Stimulated activated CD4-positive, alpha-beta T cell treated with anti-CD3 and anti-CD28 coated beads, TNF-alpha, amount 100 ng/mL, for 48 hours (primary cell): ENCODE measurements around the gene DOCK1.

Experiments
- DNase-seq, 3 donors: peaks; one replicate each; pipeline ENCODE4 v3.0.0-alpha.2; 2020; ENCODE audit warnings: low read depth in 3 of 3

DOCK1 gene

DNA sequence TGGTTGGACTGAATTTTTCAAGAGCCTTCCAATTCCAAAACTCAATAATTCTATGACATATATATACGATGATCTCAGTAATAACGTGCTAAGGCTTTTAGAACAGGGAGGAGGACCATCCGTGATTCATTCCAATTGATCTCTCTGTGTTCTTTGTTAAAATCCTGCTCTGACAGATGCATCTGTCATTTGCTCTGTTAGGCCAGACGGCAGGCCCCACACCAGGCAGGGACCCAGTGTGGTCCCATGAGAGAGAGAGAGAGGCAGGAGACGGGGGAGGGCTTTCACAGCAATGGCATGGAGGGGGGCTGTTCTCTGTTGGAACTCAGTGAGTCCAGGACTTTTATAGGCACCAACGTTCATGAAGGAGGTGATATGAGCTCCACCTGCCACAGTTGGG is 451.1 kb downstream of the DOCK1 start:
- DNase-seq = no peak

DNA sequence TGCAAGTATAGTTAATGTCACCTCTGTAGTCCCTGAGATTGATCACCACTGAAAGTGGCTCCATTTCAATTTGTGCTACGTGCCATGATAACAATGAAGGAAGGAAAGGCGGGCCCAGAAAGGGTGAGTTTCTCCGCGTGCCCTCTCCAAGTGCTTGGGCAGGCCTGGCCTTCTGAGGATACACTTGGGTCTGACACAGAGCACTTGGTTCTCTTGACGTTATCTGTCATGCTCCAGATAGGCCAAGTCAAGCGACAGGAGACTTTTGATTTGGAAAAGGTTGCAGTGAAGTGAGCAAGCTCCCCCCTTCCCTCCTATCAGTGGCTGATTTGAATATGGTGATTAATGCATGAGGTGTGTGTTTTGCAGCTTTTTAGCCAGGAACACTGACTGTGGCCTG is 452.0 kb downstream of the DOCK1 start:
- DNase-seq = no peak

GRCh38 chr10:127358337-127358736 is 453.1 kb downstream of the DOCK1 start:
- no peak for DNase-seq

DNA sequence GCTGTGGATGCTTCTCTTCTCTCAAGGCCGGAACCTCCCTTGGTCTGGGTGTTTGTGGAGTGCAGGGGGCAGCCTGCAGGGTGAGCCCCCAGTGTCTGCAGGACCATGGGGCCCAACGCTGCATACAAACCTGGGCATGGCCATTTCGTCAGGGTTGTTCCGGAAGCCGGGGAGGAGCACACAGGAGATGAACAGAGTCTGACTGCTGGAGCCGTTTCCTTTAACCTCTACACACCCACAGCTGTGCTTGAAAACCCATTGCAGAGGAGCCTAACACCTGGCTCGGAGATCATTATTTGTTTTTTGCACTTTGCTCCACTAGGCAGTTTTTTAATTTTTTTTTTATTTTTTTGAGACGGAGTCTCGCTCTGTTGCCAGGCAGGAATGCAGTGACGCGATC is 458.8 kb downstream of the DOCK1 start:
- DNase-seq = no peak

GRCh38 chr10:127368101-127368500 is 462.9 kb downstream of the DOCK1 start:
- DNase-seq = no peak

DNA sequence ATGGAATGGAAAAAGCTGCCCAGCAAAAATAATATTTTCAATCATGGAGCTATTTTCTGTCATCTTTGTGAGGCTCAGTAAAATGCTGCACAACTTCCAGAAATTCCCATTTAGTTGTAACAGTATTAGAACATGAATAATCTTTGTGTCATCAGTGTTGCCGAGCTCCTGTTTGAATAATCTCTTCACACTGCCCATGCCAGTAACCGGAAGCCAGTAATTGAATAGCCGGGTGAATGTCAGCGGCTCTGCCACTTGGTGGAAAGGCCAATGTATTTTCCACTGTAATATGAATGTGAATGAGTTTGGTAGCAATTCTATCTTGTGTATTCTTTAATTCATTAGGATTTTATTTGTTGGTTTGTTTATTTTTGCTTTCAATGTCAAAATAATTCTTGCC is 463.7 kb downstream of the DOCK1 start:
- no peak for DNase-seq

DNA sequence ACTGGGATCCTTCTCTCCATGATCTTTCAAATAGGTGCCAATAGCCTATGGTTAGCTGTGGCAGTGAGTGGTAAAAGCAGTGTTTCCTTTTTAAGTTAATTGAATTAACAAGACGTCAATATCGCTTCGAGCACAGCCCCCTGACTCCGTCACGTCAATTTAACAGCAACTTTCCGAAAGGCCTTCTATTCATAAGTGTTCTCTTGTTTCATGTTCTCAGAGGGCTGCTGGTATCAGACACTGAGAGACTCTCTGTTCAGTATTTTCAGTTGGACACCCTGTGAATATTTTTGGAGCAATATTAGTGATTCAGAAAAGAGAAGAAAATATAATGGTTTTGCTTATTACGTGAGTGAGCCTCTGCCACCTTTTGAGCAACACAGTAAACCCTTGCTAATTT is 465.4 kb downstream of the DOCK1 start:
- no peak for DNase-seq

DNA sequence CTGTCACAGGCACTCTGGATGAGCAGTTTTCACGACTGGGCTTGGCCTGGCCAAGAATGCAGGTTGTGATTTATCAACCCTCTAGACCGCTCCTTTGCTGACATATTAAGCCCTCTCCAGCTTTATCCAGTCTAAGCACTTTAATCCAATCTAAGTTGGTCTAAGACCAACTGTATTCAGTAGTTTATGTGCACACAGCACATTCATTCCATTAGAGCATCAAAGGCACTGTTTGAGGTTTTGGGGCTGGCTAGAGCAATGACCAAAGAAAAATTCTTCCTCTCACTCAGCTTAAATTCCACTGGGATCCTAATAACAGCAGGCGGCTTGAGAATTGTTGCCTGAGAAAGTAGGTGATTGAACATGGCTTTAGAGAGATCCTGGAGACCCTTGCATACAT is 467.1 kb downstream of the DOCK1 start:
- no peak for DNase-seq

GRCh38 chr10:127374074-127374680 is 468.9 kb downstream of the DOCK1 start:
- DNase-seq = no peak

- no peak for DNase-seq
Measured at GRCh38 chr10:127374901-127375300, 469.7 kb downstream of the DOCK1 start.

- no peak for DNase-seq
Measured at GRCh38 chr10:127375461-127375860, 470.2 kb downstream of the DOCK1 start.

- DNase-seq = no peak
Measured at GRCh38 chr10:127376071-127376470, 470.8 kb downstream of the DOCK1 start.

- DNase-seq = no peak
Measured at GRCh38 chr10:127378628-127379027, 473.4 kb downstream of the DOCK1 start.

GRCh38 chr10:127384532-127384931 is 479.3 kb downstream of the DOCK1 start:
- no peak for DNase-seq

GRCh38 chr10:127385066-127385465 is 479.8 kb downstream of the DOCK1 start:
- no peak for DNase-seq

DNA sequence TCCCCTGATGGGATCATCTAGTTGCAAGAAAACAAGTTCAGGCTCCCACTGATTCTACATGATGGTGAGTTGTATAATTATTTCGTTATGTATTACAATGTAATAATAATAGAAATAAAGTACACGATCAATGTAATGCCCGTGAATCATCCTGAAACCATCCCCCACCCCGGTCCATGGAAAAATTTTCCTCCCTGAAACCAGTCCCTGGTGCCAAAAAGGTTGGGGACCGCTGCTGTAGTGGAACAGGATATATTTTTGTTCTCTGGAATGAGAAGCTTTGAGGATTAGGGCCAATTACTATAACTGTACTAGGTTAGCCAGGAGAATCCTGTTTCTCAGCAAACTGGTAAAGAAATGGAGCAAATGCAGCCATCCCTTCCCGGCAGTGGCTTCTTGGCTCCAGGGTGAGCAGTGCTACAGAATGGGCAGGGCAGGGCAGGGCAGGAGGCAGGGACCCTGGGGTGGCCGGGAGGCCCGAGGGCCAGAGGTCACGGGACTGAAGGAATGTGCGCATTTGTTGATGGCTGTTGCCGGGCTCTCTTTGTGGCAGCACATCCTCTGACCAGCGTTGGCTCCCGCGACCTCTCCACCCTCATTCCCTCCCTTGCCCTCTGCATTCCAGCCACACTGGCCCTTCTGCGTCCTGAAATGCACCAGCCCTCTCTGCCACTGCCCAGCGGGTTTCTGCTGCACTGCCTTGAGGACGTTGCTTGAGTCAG is 481.5 kb downstream of the DOCK1 start:
- no peak for DNase-seq

GRCh38 chr10:127391875-127392274 is 486.6 kb downstream of the DOCK1 start:
- no peak for DNase-seq

GRCh38 chr10:127392351-127393235 is 487.4 kb downstream of the DOCK1 start:
- no peak for DNase-seq

- no peak for DNase-seq
Measured at GRCh38 chr10:127398140-127398970, 493.1 kb downstream of the DOCK1 start.

- no peak for DNase-seq
Measured at GRCh38 chr10:127398971-127399365, 493.7 kb downstream of the DOCK1 start.

DNA sequence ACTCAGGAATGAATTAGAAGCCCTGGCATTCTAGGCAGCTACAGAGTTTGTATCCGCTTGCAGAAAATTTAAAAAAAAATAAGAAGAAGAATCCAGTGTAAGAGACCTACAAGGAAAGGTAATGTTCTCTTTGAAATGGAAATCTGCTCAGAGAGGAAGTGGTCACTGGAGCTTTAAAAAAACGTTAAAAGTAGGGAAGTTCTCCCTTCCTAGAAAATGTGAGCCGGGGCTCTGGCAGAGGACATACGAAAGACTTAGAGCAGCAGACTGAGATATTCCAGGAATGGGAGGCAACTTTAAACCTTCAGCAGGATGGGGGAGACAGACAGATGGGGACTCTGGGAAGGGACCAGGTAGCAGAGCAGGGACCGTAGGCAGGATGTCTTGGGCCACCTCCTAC is 494.4 kb downstream of the DOCK1 start:
- DNase-seq = no peak

GRCh38 chr10:127400216-127400615 is 495.0 kb downstream of the DOCK1 start:
- no peak for DNase-seq
